Measurements from ENCODE around the gene EDA.
"Not testable (repeated sequence)": the region's sequence is repeated elsewhere in the genome, so short reads cannot be mapped to it uniquely, and the experiment has no call there.

EDA gene

DNA sequence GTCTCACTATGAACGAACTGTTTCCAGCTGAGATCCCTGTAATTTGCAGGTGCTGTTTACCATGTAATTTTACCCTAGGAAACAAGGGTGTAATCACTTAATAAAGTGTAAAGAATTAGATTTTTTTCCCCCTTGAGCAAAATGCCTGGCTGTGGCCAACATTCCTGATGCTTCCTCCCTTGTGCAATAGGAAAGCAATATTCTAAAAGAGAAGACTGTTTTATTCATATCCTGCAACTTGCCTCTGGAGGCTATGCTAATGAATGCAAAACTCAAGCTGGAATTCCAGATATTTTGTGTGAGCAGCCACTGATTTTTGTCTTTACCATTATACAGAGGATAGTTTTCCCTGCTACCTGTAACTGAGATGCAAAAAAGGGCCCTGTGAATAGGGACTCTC is 335.8 kb downstream of the EDA start:
- no peak for DNase-seq (ENCODE audit: low read depth, low spot score)

DNA sequence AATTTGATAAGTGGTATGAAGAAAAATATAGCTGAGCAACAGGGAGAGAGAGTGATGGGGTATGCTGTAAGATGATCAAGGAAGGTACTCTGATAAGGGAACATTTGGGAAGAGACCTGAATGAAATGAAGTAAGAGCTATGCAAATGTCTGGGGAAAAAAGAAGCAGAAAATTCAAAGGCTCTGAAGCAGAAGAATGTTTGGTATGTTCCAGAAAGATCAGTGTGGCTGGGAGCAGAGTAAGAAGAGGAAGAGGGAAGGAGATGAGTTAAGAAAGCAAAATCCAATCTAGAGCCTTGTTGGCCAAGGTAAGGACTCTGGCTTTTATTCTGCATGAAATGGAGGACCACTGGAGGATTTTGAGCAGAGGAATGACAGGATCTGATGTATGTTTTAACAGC is 343.8 kb downstream of the EDA start:
- no peak for DNase-seq (ENCODE audit: low read depth, low spot score)

DNA sequence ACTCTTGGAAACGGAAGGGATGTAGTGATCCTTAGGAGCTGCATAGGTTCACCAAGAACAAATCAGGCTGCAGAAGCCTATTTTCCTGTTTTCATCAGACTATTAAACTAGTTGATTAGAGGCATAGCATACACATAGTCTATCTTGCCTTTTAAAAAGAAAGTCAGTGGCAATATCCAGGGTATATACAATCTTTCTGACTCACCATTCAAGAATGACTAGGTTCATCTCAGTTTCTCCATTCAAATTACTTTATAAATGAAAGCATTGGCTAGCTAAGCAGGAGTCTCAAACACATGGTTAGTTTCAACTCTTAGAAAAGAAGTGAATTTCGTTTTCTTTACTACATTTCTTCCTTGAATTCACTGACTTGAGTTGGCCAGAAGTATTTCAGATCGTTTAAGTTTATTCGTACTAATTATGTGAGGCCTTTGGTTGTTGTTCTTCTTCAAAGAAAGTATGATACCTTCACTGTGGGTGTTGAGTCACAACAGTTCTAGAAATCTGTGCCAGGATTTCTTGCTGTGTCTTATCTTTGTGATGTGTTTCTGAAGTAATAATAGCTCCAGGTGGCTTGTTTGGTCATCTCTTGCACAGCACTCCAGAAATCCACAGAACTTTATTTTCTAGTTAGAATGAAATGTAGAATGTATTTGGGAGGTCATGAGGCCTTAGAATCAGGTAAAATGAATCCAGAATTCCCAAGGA is 345.6 kb downstream of the EDA start:
- DNase-seq (ENCODE audit: low read depth, low spot score) = no peak

DNA sequence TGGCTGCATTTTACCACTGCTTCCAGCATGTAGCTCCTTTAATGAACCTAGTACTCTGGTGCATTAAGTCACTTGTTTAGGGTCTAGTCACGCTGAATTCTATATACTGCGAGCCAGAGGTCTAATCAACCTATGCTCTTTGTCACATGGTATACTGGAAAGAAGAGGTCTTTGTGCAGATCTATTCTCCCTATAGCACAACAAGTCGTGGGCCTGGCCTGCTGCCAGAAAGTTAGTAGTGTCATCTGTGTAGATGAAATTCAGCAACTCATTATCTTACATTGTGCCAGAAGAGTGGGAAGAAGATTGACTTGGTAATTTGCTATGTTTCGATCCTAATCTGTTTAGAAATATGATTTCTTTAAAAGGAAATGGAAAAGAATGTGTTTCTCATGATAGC is 353.0 kb downstream of the EDA start:
- no peak for DNase-seq (ENCODE audit: low read depth, low spot score)

DNA sequence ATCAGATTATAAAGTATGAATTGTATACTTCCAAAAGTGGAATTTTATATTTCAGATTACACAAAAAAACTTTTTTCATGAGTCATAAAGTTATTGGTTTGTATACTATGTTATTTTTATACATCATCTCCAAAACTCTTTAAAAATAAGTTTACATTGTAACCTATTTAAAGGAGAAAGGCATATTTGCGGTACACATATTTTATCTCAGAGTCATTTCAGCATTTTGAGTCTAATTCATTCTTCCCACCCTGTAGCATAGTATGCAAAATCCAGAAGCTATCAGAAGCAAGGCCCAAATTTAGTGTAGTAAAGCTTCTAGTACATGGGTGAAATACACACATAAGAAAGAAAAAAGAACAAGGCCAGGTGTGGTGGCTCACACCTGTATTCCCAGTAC is 353.5 kb downstream of the EDA start:
- DNase-seq (ENCODE audit: low read depth, low spot score) = no peak

DNA sequence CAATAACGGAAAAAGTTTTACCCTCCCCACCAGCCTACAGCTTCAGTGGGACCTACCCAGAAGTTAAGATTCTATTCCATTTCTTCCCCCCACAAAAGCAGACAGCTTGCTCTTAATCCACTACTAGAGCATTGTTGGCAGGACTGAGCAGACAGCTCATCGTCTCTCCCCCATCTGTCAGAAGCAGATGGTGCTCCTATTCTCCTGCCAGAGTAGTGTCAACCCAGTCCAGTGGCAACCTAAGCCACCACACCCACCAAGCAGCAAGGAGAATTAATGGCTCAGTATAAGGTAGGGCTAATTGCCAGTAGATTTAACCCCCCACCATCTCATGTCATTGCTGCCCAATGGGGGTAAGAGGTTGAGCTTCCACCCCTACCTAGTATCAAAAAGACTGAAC is 371.8 kb downstream of the EDA start:
- no peak for DNase-seq (ENCODE audit: low read depth, low spot score)

DNA sequence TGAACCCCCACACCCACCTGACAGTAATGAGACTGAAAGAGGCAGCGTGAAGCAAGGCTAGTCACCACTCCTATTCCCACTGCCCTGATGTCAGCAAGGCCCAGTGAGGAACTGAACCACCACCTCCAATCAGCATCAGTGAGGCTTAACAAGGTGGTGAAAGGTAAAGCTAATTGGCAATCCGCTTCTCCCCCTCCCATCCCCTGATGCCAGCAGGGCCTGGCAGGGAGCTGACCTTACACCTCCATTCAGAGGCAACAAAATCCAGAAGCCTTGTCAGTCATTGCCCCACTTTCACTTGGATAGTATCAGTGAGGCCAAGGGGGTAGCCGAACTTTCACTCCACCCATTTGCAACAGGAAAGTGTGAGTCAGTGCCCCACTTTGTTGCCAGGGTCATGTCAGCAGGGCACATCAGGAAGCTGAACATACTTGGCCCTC is 373.1 kb downstream of the EDA start:
- no peak for DNase-seq (ENCODE audit: low read depth, low spot score)

DNA sequence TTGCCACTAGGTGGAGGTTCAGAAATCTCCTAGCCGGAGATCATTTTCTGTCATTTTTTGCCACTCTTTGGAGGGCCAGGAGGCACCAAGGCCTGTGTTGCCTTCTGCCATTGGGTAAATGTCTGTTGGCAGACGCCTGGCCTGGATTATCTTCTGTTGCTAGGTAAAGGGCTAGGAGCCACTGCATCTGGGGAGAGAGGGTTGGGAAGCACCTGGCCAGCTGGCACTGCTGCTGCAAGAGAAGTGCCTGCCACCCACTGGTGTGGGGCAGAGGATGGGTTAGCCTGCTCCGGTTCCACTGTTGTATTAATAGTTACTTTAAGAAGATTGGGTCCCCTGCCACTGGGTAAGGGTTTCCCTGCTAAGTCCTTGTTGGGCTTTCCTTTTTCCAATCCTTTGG is 375.8 kb downstream of the EDA start:
- DNase-seq (ENCODE audit: low read depth, low spot score) = no peak

DNA sequence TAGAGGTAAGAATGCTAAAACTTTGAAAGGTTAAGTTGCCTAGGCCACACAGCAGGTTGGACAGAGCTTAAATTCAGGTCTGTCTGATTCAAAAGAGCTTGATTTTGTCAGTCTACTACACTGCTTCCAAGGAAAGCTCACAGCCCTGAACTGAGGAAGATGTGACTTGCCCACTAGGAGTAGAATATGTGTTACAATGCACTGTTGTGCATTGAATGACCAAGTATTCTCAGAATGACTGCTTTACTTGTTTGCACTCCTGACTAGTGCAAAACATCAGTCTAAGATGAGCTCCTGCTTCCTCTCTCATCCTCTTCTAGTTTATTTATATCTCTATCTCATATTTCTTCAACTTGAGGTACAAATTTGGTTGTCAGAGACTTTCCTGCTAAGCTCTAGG is 377.6 kb downstream of the EDA start:
- no peak for DNase-seq (ENCODE audit: low read depth, low spot score)

DNA sequence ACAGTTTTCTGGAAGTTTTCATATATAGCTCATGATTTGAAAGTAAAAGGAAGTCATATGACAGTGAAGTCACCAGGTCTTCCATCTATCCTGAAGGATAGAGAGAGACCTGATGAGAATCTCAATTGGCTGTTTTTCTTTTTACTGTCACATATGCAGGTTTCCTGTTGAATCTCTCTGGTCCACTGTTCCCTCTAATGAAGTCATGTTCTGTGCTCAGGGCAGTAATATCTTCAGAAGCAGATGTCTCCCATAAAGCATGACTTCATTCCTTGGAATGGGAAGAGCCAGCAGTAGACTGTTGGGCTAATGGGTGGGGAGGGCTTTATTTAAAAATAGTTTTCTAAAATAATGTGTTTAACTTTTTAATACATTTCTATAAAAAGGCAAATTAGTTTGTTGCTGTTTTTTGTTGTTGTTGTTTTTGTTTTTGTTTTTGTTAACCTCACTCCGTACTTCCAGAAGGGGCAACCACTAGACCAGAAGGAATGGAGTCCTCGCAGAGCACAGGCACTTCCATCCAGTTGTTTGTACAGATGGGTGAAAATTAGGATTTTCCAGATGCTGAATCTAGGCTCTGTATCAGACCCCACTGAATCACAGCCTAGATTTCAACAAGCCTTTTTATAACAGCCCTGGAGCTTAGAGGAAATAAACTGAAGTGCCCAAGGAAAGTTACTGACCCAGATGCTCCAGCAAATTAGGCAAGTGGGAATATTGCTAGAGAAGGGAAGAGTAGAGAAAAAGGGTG is 379.6 kb downstream of the EDA start:
- DNase-seq (ENCODE audit: low read depth, low spot score) = no peak

DNA sequence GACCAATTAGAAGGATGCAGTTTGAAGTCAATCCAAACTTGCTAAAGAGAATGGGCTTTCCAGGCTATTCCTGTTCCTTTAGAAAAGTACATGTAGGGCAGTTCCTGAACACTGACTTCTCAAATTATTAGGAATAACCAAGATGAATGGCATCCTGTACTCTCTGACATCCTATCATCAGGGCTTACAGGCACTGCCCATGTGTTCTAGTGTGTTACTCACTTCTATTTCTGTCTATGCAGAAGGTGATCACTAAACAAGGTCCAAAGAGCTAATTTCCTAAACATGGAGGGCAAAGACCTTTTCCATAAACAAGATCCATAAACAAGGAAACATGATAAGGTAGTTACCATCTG is 380.2 kb downstream of the EDA start:
- DNase-seq (ENCODE audit: low read depth, low spot score) = no peak

DNA sequence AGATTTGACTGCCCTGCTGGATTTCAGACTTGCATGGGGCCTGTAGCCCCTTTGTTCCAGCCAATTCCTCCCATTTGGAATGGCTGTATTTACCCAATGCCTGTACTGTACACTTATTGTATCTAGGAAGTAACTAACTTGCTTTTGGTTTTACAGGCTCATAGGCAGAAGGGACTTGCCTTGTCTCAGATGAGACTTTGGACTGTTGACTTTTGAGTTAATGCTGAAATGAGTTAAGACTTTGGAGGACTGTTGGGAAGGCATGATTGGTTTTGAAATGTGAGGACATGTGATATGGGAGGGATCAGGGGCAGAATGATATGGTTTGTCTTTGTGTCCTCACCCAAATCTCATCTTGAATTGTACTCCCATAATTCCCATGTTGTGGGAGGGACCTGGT is 382.4 kb downstream of the EDA start:
- not testable (repeated sequence) for DNase-seq (ENCODE audit: low read depth, low spot score)

DNA sequence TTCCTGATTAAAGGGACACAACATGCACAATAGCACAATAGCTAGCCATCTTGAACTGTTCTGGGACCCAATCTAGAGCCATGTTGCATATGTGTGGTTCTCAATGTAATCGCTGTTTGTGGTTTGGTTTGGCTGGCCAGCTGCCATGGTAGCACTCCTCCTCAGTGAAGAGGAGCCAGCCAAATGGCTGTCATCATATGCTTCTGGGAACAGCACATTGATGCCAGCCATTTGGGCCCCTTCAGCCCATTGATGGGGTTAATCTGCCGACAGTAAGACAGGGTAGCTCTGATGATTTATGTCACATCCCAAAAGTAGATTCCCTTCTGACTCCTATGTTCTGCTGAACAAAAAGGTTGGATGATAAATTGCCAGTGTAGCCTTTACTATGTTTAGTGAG is 385.4 kb downstream of the EDA start:
- no peak for DNase-seq (ENCODE audit: low read depth, low spot score)

DNA sequence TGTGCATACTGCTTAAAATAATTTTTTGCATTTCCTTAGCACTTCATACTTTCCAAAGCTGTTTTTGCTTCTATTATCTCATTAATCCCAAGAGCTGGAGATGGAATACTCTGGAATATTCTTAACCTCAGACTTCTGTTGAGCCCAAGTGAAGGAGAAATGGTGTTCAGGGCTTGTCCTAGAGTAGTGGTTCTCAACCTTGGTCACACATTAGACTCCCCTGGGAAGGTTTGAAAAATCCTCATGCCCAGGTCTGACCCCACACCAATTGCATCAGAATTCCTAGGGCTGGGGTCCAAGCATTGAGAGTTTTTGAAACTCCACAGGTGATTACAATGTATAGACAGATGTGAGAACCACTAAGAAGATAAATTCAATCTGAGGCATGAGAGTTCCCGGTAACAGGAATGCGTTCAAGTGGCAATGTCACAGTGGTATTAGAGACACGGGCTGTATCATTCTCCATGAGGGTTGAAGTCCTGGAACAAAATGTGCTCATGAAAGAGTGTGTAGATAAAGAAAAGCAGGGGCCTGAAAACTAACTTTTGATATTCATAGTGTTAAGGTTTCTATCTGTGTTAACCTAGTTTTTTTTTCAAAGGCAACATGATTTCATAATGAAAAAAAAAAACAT is 385.9 kb downstream of the EDA start:
- DNase-seq (ENCODE audit: low read depth, low spot score) = no peak

DNA sequence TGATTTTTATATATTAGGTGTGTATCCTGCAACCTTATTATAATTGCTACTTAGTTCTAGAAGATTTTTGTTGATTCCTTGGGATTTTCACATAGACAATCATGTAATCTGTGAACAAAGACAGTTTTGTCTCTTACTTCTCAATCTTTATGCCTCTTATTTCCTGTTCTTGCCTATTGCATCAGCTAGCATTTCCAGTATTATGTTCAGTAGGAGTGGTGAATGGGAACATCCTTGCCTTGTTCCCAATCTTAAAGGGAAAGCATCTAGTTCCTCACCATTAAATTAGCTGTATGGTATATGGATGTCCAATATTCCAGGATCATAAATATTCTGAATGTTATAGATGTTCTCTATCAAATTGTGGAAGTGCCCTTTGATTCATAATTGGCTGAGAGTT is 392.0 kb downstream of the EDA start:
- no peak for DNase-seq (ENCODE audit: low read depth, low spot score)

DNA sequence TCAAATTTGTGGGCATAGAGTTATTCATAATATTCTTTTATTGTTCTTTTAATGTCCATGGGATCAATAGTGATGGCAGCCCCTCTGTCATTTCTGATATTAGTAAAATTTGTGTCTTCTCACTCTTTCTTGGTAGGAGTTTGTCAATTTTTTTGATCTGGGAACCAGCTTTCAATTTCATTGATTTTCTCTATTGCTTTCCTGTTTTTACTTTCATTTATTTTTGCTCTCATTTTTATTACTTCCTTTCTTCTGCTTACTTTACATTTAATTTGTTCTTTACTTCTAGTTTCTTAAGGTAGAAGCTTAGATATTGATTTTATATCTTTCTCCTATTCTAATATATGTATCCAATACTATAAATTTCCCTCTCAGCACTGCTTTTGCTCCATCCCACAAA is 393.1 kb downstream of the EDA start:
- DNase-seq (ENCODE audit: low read depth, low spot score) = no peak

DNA sequence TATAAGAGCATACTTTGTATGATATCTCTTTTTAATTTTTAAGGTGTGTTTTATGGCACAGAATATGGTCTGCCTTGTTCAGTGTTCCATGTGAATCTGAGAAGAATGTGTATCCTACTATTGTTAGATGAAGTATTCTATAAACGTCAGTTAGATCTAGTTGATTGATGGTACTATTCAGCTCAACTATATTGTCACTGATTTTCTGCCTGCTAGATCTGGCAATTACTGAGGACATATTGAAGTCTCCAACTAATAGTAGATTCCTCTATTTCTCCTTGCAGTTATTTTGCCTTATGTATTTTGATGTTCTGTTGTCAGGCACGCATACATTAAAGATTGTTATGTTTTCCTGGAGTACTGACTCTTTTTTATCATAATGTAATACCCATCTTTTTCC is 394.1 kb downstream of the EDA start:
- DNase-seq (ENCODE audit: low read depth, low spot score) = no peak

DNA sequence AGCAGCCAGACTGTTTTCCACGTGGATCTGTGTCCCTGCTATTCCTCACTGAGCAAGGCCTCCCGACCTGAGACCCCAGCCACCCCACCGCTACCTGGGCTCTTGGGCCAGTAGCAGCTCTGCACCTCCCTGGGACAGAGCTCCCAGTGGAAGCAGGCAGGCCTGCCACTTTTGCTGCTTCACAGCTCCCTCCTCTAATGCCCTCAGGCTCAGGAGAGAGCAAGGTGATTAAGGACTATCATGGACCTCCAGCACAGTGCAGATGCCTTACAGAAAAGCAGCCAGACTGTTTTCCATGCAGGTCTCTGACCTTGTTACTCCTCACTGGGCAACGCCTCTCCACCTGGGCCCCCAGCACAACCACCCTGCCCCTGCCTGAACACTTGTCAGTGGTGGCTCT is 396.8 kb downstream of the EDA start:
- no peak for DNase-seq (ENCODE audit: low read depth, low spot score)

DNA sequence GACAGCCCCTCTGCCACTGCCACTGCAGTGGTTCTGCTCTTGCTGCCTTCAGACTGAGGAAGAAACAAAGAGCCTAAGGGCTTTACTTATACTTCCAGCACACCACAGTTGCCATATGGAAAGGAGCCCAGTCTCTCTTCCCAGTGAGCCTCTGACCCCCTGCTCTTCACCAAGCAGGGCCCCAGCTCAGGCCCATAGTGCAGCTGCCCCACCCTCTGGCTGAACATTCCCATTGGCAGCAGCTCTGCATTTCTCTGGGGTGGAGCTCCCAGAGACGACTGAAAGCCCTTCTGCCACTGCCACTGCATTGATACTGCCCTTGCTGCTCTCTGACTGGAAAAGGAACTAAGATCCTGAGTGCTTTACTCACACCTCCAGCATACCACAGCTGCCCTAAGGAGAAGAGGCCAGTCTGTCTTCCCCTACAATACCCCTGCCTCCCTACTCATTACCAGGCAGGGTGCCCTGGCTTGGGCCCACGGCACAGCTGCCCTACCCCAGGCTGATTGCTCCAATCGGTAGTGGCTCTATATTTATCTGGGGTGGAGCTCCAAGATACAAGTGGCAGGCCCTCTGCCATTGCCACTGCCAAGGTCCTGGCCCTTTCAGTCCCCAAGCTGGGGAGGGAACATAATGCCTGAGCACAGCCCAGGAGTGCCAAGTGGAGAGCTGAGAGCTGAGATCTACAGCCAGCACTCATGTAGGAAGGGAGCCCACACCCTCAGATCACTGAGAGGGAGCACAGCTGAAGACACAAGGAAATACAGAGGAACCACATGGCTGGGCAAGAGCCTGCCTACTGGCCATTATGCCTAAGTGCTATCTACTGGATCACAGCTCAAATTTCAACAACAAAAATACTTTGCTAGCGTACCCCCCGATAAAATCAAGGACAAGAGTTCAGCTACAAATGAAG is 397.8 kb downstream of the EDA start:
- DNase-seq (ENCODE audit: low read depth, low spot score) = no peak

DNA sequence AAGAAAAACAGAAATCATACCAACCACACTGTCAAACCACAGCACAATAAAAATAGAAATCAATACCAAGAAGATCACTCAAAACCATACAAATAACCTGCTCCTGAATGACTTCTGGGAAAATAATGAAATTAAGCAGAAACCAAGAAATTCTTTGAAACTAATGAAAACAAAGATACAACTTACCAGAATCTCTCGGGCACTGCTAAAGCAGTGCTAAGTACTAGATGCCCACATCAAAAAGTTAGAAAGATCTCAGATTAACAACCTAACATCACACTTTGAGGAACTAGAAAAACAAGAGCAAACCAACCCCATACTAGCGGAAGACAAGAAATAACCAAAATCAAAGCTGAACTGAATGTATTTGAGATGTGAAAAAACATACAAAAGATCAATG is 400.6 kb downstream of the EDA start:
- no peak for DNase-seq (ENCODE audit: low read depth, low spot score)

DNA sequence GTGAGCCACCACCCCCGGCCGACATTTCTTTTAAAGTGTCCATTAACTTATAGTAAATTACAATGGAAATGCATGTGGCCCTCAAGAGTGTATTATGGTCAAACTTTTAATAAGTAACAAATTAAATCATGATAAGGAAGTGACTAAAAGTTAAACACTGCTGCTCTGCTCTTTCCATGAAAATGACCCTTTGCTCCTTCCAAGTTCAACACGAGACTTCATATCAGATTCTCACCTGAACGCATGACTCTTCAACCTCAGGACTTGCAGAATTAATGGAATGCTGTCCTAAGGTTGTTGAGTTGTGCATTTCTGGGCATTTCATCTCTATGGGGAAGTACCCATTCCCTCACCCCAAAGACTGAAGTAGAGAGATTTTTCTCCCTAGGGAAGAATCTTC is 406.7 kb downstream of the EDA start:
- DNase-seq (ENCODE audit: low read depth, low spot score) = no peak

DNA sequence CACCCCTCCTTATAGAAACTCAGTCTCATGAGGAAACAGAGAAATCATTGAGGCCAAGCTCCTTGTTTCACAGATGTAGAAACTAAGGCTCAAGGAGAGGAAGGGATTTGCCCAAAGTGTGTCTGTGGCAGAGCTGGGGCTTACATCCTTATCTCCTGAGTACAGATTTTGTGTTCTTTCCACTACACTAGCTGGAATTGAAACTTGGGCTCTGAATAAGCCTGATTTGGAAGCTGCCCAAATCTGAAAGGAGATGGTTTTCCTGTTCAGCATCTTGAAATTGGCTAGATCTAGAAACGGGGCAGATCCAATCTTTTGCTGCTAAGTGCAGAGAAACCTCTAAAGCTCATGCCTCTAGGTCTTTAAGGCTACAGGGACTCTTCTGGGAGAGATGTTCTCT is 409.6 kb downstream of the EDA start:
- DNase-seq (ENCODE audit: low read depth, low spot score) = no peak
